ENCODE data around the gene USP17L19.
"Not testable (repeated sequence)": the region's sequence is repeated elsewhere in the genome, so short reads cannot be mapped to it uniquely, and the experiment has no call there.

Gene USP17L19

GRCh38 chr4:9253078-9253477 lies at the start of gene USP17L19:
USP17L19 (plus strand) TSS chr4:9253378; CDS start chr4:9253378, 0 bp downstream.
- not testable (repeated sequence) for H3K27ac ChIP-seq

- not testable (repeated sequence) for H3K27ac ChIP-seq
These were observed 42.8 kb upstream of the USP17L19 start, which contains the start of gene USP17L10 for GRCh38 chr4:9210357-9210756. USP17L10 (plus strand) TSS chr4:9210657; CDS start chr4:9210657, 0 bp downstream.

GRCh38 chr4:9214701-9215100 lies 38.5 kb upstream of the USP17L19 start:
- not testable (repeated sequence) for H3K27ac ChIP-seq

GRCh38 chr4:9215105-9215504 lies 38.1 kb upstream of the USP17L19 start, which contains the start of gene USP17L11:
USP17L11 (plus strand) TSS chr4:9215405; CDS start chr4:9215405, 0 bp downstream.
- not testable (repeated sequence) for H3K27ac ChIP-seq

- H3K27ac ChIP-seq: not testable (repeated sequence)
These were observed 33.3 kb upstream of the USP17L19 start, which contains the start of gene USP17L12 for GRCh38 chr4:9219852-9220251. USP17L12 (plus strand) TSS chr4:9220152; CDS start chr4:9220152, 0 bp downstream.

- not testable (repeated sequence) for H3K27ac ChIP-seq
These were observed 28.6 kb upstream of the USP17L19 start, which contains the start of gene USP17L13 for GRCh38 chr4:9224596-9224995. USP17L13 (plus strand) TSS chr4:9224896; CDS start chr4:9224896, 0 bp downstream.

- H3K27ac ChIP-seq: not testable (repeated sequence)
These were observed 22.9 kb upstream of the USP17L19 start for GRCh38 chr4:9230249-9230648.

- not testable (repeated sequence) for H3K27ac ChIP-seq
These were observed 19.1 kb upstream of the USP17L19 start, which contains the start of gene USP17L15 for GRCh38 chr4:9234085-9234484. USP17L15 (plus strand) TSS chr4:9234385; CDS start chr4:9234385, 0 bp downstream.

- H3K27ac ChIP-seq: not testable (repeated sequence)
These were observed 14.7 kb upstream of the USP17L19 start for GRCh38 chr4:9238461-9238860.

GRCh38 chr4:9243579-9243978 lies 9.6 kb upstream of the USP17L19 start, which contains the start of gene USP17L17:
USP17L17 (plus strand) TSS chr4:9243879; CDS start chr4:9243879, 0 bp downstream.
- H3K27ac ChIP-seq: not testable (repeated sequence)

- not testable (repeated sequence) for H3K27ac ChIP-seq
These were observed 5.1 kb upstream of the USP17L19 start, which contains the start of gene USP17L18 for GRCh38 chr4:9247953-9248680. USP17L18 (plus strand) TSS chr4:9248630; CDS start chr4:9248630, 0 bp downstream.

- H3K27ac ChIP-seq: not testable (repeated sequence)
These were observed 4.6 kb downstream of the USP17L19 start, which contains the start of gene USP17L20 for GRCh38 chr4:9257824-9258223. USP17L20 (plus strand) TSS chr4:9258124; CDS start chr4:9258124, 0 bp downstream.

- not testable (repeated sequence) for H3K27ac ChIP-seq
These were observed 9.4 kb downstream of the USP17L19 start, which contains the start of gene USP17L21 for GRCh38 chr4:9262572-9262971. USP17L21 (plus strand) TSS chr4:9262872; CDS start chr4:9262872, 0 bp downstream.

- H3K27ac ChIP-seq: not testable (repeated sequence)
These were observed 14.1 kb downstream of the USP17L19 start, which contains the start of gene USP17L22 for GRCh38 chr4:9267319-9267718. USP17L22 (plus strand) TSS chr4:9267619; CDS start chr4:9267619, 0 bp downstream.

GRCh38 chr4:9271719-9272118 lies 18.5 kb downstream of the USP17L19 start:
- H3K27ac ChIP-seq: not testable (repeated sequence)

Data from 22Rv1 (cell line).